ENCODE data around the gene UEVLD.

DNA sequence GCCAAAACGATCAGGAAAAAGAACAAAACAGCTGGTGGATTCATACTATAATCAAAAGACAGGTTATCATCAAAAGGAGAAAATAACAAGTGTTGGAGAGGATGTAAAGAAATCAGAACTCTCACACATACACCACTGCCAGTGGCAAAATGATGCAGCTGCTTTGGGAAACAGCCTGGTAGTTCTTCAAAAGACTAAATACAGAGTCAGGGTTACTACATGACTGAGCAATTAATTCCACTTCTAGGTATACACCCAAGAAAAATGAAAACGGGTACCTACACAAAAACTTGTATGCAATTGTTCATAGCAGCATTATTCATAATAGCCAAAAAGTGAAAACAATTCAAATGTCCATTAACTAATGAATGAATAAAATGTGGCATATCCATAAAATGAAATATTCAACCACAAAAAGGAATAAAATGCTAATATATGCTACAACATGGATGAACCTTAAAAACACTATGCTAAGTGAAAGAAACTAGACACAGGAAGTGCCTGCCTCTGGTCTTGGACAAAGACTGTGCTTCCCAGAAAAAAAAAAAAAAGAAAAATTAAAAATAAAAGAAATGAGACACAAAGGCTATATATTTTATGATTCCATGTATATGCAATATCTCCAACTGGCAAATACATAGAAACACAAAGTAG is 8.3 kb downstream of the UEVLD start:
- no peak for TF ChIP-seq POLR2A (IDR thresholded peaks at IDR 0.05; ENCODE audit: low read length)
- TF ChIP-seq, protein P1, sequence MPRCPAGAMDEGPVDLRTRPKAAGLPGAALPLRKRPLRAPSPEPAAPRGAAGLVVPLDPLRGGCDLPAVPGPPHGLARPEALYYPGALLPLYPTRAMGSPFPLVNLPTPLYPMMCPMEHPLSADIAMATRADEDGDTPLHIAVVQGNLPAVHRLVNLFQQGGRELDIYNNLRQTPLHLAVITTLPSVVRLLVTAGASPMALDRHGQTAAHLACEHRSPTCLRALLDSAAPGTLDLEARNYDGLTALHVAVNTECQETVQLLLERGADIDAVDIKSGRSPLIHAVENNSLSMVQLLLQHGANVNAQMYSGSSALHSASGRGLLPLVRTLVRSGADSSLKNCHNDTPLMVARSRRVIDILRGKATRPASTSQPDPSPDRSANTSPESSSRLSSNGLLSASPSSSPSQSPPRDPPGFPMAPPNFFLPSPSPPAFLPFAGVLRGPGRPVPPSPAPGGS (IDR thresholded peaks at IDR 0.05) = no peak

Measured in A549 (cell line).